ENCODE data around the gene GBP4.

- TF ChIP-seq CTCF (IDR thresholded peaks at IDR 0.05) (no peak), POLR2A (IDR thresholded peaks at IDR 0.05) (no peak)
Observed at GRCh38 chr1:89143484-89143883, 55.3 kb downstream of the GBP4 start.

Measured in right lobe of liver (tissue), 4 donors.